Calu3 (cell line): ENCODE results near the gene GFM1. TPM values are rescaled to one million over a fixed set of nuclear protein-coding genes. Genes with fewer than 3 reads are reported as not detected.
A peak's percentile ranks its signal among the peaks of the same experiment; 100 is the strongest.

Source experiments
- BruUV-seq: library from RNA; stranded (reverse); fragments of 400-500 nt; replicated peaks from 2 replicates; lab custom pipeline; 2021; lab: Mats Ljungman, UMichigan
- CTCF ChIA-PET: fragments of 300-600 bp; sonication (Branson Sonifier 250); formaldehyde crosslinking; loops from one replicate; lab custom pipeline; 2022; ENCODE audit warnings: antibody characterized with exemption; lab: Charles Lee
- DNase-seq: peaks from one replicate; pipeline ENCODE4 v3.0.0; 2022
- H3K27ac Mint-ChIP-seq: one replicate; pipeline ENCODE4 v1.8.0; 2022; ENCODE audit warnings: mixed read lengths; ENCODE audit not compliant: unreplicated experiment
- H3K27me3 Mint-ChIP-seq: one replicate; pipeline ENCODE4 v1.8.0; 2022; ENCODE audit warnings: mixed read lengths; ENCODE audit not compliant: unreplicated experiment
- H3K36me3 Mint-ChIP-seq: one replicate; pipeline ENCODE4 v1.8.0; 2022; ENCODE audit warnings: mild to moderate bottlenecking, moderate library complexity, mixed read lengths; ENCODE audit not compliant: insufficient read depth, unreplicated experiment
- H3K4me1 Mint-ChIP-seq: one replicate; pipeline ENCODE4 v1.8.0; 2022; ENCODE audit warnings: mild to moderate bottlenecking, low read depth, mixed read lengths; ENCODE audit not compliant: unreplicated experiment
- H3K4me3 Mint-ChIP-seq: one replicate; pipeline ENCODE4 v1.8.0; 2022; ENCODE audit warnings: mild to moderate bottlenecking, low read depth, moderate library complexity, mixed read lengths; ENCODE audit not compliant: unreplicated experiment
- H3K9me3 Mint-ChIP-seq: one replicate; pipeline ENCODE4 v1.8.0; 2022; ENCODE audit warnings: low read depth, mixed read lengths; ENCODE audit not compliant: unreplicated experiment
- CTCF ChIP-seq: fragments of 200-600 bp; IDR thresholded peaks from one replicate; pipeline ENCODE4 v1.8.0; 2022; ENCODE audit warnings: antibody characterized with exemption; ENCODE audit not compliant: unreplicated experiment
- intact Hi-C: fragments of 100-400 bp; cut with micrococcal nuclease; formaldehyde crosslinking; loops from one replicate; pipeline ENCODE4 v1.10.0; 2022; ENCODE audit not compliant: unreplicated experiment
- total RNA-seq: library from RNA; stranded (reverse); gene quantifications from 2 replicates; pipeline ENCODE4 v1.2.3, GENCODE V29; 2022

The GFM1 gene
- total RNA-seq, 1 experiment from 2014 or later = 77.9 TPM

- Mint-ChIP-seq H3K36me3 (peaks cover 97% of the 10 kb centered on the region), H3K9me3 (no peaks in the 10 kb centered on the region), H3K4me1 (peaks cover 37% of the 10 kb centered on the region), H3K27me3 (no peaks in the 10 kb centered on the region), H3K27ac (no peak overlapping the region), H3K4me3 (no peak overlapping the region)
- DNase-seq = no peak
- intact Hi-C loops = no loop called here
- CTCF ChIA-PET = interaction anchor here (1.4 to 1.6 kb wide), 2 partner anchors 9 to 18 kb away, joined by 5 read pairs; no protein-coding TSS in a partner anchor
- TF ChIP-seq CTCF = no peak
- BruUV-seq = no TSS peak
These were observed 65.3 kb downstream of the GFM1 start for GRCh38 chr3:158709666-158710083.

GRCh38 chr3:158710601-158711000, 66.3 kb downstream of the GFM1 start:
- DNase-seq = no peak
- Mint-ChIP-seq H3K36me3 (peaks cover 98% of the 10 kb centered on the region), H3K27ac (peak overlapping the region; percentile 73), H3K27me3 (no peaks in the 10 kb centered on the region), H3K9me3 (no peaks in the 10 kb centered on the region), H3K4me1 (peaks cover 46% of the 10 kb centered on the region), H3K4me3 (no peak overlapping the region)
- CTCF ChIA-PET = interaction anchor here (1.4 kb wide), 1 partner anchor 8 kb away, joined by 5 read pairs; no protein-coding TSS in a partner anchor
- no peak for TF ChIP-seq CTCF
- intact Hi-C loops = no loop called here
- BruUV-seq = no TSS peak

GRCh38 chr3:158711886-158712285, 67.6 kb downstream of the GFM1 start:
- no peak for TF ChIP-seq CTCF
- Mint-ChIP-seq H3K27ac (peak overlapping the region; percentile 73), H3K9me3 (no peaks in the 10 kb centered on the region), H3K4me3 (no peak overlapping the region), H3K4me1 (peaks cover 59% of the 10 kb centered on the region), H3K27me3 (no peaks in the 10 kb centered on the region), H3K36me3 (peaks cover 97% of the 10 kb centered on the region)
- CTCF ChIA-PET = no interaction called here
- intact Hi-C loops = no loop called here
- no TSS peak for BruUV-seq
- DNase-seq = no peak

- CTCF ChIA-PET = interaction anchor here (1.7 kb wide), 1 partner anchor 11 kb away, joined by 7 read pairs; no protein-coding TSS in a partner anchor
- no peak for DNase-seq
- no peaks in the 10 kb centered on the region for H3K9me3 Mint-ChIP-seq
- H3K27me3 Mint-ChIP-seq = no peaks in the 10 kb centered on the region
- no peak for TF ChIP-seq CTCF
- H3K4me1 Mint-ChIP-seq = peaks cover 64% of the 10 kb centered on the region
- intact Hi-C loops = no loop called here
- no peak overlapping the region for H3K4me3 Mint-ChIP-seq
- BruUV-seq = TSS peak; percentile 0
- H3K36me3 Mint-ChIP-seq = peaks cover 97% of the 10 kb centered on the region
- peak overlapping the region; percentile 73 for H3K27ac Mint-ChIP-seq
These were observed 68.1 kb downstream of the GFM1 start for GRCh38 chr3:158712443-158712842.
